HG03460 (cell line): ENCODE measurements around the gene RWDD2A.
A peak's percentile ranks its signal among the peaks of the same experiment; 100 is the strongest.
"Not testable (repeated sequence)": the region's sequence is repeated elsewhere in the genome, so short reads cannot be mapped to it uniquely, and the experiment has no call there.

Experiments used
- ATAC-seq: cut with Tn5 transposase; IDR thresholded peaks from one replicate; pipeline ENCODE4 v1.9.1; 2021; ENCODE audit not compliant: unreplicated experiment

The RWDD2A gene

GRCh38 chr6:83192871-83193746, at the start of gene RWDD2A, which contains the start of gene PGM3:
Gene RWDD2A (plus strand): TSS chr6:83193357. CDS start chr6:83194452, 1,095 bp downstream.
Gene PGM3 (minus strand): TSS chr6:83193265. CDS start chr6:83191012, 2,253 bp downstream.
- peak; percentile 97 for ATAC-seq

- no peak for ATAC-seq
Measured at GRCh38 chr6:83151114-83151513, 42.0 kb upstream of the RWDD2A start.

- ATAC-seq = no peak
Measured at GRCh38 chr6:83152913-83153312, 40.2 kb upstream of the RWDD2A start.

DNA sequence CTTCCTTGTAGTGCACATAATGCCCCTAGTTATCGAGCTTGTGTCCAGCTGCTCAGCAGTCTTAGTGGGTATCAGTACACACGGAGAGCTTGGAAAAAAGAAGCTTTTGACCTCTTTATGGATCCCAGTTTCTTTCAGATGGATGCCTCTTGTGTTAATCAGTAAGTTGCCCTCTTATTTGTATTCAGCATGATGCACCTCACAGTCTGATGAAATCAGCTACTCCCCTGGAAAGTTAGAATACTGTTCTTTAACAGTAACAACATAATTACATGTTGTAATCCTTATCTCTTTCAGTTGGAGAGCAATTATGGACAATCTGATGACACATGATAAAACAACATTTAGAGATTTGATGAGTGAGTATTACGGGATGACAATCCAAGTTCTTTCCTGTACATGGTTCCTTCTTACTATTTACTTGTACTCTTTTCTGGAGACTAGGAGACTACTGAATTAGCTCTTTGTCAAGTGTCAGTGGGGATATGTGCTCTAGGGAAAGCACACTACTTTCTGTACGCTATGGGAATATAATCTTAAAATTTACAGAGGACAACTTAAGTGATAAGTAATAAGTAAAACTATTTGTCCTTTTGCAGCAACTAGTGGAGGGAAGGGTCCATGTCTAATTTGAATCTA, 39.2 kb upstream of the RWDD2A start:
- ATAC-seq = no peak

DNA sequence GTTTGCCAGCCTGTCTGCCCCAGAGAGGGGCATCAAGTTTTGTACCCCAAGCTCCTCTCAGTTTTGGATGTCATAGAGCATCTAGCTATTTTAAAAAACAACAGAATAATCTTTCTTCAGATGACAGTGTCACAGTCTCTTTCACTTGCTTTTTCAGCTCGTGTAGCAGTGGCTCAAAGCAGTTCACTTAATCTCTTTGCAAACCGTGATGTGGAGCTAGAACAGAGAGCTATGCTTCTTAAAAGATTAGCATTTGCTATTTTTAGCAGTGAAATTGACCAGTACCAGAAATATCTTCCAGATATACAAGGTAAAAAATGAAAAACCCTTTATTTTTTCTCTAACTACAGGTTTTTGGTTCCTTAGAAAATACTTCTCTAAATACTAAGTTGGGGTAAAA, 37.4 kb upstream of the RWDD2A start:
- ATAC-seq = no peak

DNA sequence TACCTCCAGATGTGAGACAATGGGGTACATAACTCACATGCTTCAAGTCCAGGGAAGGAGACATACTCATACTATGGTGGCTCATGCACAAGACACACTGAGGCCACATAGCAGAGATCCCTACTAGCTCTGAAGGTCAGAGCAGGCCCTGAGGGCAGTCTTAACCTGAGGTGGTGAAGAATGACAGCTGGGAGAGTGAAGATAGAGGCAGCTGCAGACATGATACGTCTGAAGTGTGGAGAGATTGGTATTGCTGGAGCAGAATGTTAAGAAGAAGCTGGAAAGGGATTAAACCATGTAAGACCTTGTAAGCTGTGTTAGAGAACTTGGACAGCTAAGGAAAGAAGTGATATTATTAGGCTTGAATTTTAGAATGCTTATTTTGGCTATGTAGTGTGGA, 33.0 kb upstream of the RWDD2A start:
- no peak for ATAC-seq

GRCh38 chr6:83167726-83168278, 25.4 kb upstream of the RWDD2A start:
- no peak for ATAC-seq

GRCh38 chr6:83168556-83168955, 24.6 kb upstream of the RWDD2A start:
- no peak for ATAC-seq

DNA sequence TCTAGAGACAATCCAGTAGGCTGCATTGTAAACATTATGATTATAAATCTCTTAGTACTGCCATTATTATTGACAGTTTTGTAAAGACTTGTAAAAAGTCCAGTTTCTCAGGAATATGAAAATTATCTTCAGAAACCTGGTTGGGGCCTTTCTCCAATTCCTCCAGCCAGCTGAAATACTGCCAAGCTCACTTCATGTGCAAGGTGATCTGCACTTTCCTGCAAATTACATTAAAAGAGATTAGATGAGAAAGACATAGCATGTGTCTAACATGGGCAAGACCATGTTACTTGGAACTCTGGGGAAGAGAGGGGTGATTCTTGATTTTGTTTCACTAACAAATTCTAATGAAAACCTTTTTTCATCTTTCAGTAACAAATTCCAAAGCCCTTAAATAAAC, 24.1 kb upstream of the RWDD2A start:
- ATAC-seq = no peak

DNA sequence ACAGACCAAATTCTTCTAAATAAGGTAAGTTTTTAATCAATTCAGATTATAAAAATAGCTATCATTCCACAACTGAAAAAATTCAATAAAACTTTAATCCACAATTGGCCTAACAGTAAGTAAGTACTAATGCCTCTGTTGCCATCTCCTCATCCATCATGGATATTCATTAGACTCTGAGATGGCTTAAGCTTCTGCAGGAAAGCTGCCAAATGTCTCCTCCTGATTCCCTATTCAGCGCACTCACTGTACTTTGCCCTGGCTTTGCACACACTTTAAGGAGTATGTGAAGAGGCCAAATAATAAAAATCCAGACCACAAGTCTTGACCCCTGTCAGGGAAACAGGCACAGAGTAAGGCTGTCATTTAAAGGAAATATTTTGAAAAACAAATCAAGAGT, 23.6 kb upstream of the RWDD2A start:
- ATAC-seq = no peak

DNA sequence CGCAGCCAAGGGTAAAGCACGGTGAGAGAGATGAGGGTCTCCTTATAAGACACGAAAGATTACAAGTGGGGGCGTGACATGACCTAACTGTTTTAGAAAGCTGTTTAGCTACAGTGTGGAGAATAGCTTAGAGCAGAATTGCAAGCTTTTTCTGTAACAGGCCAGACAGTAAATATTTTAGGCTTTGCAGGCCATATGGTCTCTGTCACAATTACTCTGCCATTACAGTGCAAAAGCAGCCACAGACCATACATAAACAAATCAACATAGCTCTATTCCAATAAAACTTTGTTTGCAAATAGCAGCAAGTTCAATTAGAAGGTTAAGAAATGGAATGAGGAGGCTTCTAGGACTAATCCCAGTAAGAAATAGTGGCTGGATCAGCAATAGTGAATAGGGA, 16.9 kb upstream of the RWDD2A start:
- ATAC-seq = no peak

- ATAC-seq = no peak
Measured at GRCh38 chr6:83180426-83180950, 12.7 kb upstream of the RWDD2A start.

GRCh38 chr6:83182114-83182513, 11.0 kb upstream of the RWDD2A start:
- no peak for ATAC-seq

GRCh38 chr6:83183082-83183828, 9.9 kb upstream of the RWDD2A start:
- no peak for ATAC-seq

DNA sequence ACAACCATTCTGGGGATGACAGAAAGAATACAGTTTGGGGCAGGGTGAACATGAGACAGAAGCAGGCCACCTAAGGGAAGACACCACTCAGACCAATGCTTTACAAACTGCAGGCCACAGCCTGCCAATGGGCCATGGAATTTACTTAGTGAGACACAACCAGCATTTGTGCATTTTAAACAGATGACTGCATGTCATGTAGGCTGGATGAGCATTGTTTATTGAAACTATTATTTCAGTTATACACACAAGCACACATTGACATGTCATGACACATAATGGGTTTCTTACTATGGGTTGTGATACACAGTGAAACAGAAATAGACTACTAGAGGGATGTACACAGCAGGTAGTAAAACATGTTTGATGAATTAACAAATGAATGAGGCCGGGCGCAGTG, 8.1 kb upstream of the RWDD2A start:
- ATAC-seq = no peak

GRCh38 chr6:83188501-83188900, 4.7 kb upstream of the RWDD2A start:
- no peak for ATAC-seq

DNA sequence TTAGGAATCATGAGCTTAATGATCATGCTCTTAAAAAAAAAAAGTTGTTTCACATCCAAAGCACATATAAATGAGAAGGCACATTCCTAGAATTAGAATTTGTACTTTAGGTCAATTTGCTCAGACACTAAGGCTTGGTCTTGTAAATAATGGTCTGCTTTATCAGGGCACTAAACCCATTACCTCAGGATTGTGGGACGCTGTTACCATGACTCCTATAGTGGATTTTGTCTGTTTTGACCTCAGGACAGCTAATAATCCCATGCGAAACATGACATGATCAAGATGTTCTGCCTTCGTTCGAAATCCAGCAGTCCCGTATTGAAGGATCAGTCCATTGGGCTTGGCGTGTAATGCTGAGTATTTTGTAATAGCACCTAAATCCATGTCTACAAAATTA, 2.5 kb upstream of the RWDD2A start:
- ATAC-seq = no peak

- ATAC-seq = not testable (repeated sequence)
Measured at GRCh38 chr6:83191974-83192373, 1.2 kb upstream of the RWDD2A start.

DNA sequence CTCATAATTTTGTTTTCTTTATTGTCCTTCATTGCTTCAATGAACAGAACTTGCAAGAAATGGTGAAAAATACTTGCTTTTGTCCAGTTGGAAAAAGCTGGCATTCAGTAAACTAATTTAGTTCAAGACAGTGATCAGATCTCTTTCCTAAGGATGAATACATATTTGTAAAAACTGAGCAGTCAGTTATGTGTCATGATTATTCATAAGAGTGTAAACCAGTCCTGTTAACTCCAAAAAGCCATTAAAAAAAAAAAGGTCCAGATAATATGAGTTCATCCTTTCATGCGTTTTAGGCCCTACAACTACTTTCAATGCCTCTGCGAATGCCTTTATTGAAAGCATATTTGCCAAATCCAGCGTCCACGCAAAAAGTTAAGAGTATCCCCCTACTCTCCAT, 701 bp upstream of the RWDD2A start:
- no peak for ATAC-seq

DNA sequence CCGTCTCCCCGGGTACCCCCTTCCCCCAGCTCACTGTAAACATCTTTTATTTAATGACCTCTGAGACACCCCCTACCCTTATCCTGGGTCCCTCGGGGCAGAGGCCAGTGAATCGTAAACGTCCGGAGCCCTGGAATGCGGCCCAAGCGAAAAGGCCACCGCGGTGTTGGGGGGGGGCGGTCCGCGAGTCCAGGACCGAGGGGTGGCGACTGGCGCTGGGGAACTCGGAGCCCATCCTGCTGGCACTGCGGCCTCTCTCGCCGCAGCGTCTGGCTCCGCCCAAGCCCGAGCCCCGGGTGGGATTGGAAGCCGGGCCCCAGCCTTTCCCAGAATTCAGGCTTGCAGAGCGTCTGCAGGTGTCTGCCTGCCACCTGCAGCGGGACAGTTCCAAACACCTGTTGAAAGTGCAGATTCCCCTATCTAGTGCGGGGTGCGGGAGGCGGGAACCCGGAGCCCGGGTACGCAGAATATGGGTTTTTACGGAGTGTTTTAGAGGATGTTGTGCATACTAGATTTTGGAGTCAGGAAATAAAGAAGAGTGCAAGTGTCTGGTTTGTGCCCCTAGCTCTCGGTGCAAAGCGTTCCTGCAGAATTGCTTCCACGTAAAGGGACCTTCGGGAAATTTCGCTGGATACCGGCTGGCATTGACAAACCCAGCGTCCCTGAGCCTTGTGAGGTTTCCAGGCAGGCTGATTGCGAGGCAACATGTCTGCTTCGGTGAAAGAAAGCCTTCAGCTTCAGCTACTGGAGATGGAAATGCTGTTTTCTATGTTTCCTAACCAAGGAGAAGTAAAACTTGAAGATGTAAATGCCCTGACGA, 800 bp downstream of the RWDD2A start:
- peak; percentile 38 for ATAC-seq
